IMR-90 (cell line): Measurements from ENCODE around the gene LRRC8C.

Experiments used
- BHLHE40 ChIP-seq: fragments of 150-350 bp; IDR thresholded peaks from 2 replicates; pipeline ENCODE4 v1.6.1; 2016; ENCODE audit warnings: mild to moderate bottlenecking, low read depth, low read length
- CEBPB ChIP-seq: IDR thresholded peaks from 2 replicates; pipeline ENCODE4 v1.6.1; 2012; ENCODE audit warnings: low read depth, low read length, improper control_type of control experiment
- MAZ ChIP-seq: IDR thresholded peaks from 2 replicates; pipeline ENCODE4 v1.6.1; 2012; ENCODE audit warnings: low read depth, mild to moderate bottlenecking, low read length, improper control_type of control experiment, moderate library complexity, borderline replicate concordance
- MXI1 ChIP-seq: IDR thresholded peaks from 2 replicates; pipeline ENCODE4 v1.6.1; 2012; ENCODE audit warnings: low read depth, mild to moderate bottlenecking, low read length, moderate library complexity, borderline replicate concordance
- POLR2A ChIP-seq: IDR thresholded peaks from 2 replicates; pipeline ENCODE4 v1.6.1; 2012; ENCODE audit warnings: mild to moderate bottlenecking, low read depth, low read length
- RAD21 ChIP-seq: IDR thresholded peaks from 2 replicates; pipeline ENCODE4 v1.6.1; 2012; ENCODE audit warnings: low read length, improper control_type of control experiment
- RFX5 ChIP-seq: IDR thresholded peaks from 2 replicates; pipeline ENCODE4 v1.8.0; 2012; ENCODE audit warnings: low read depth, mild to moderate bottlenecking, low read length, moderate library complexity
- SMC3 ChIP-seq: fragments of 150-350 bp; IDR thresholded peaks from 2 replicates; pipeline ENCODE4 v1.6.1; 2016; ENCODE audit warnings: low read depth, mild to moderate bottlenecking, antibody characterized with exemption, low read length, moderate library complexity
- TF ChIP-seq, protein P1 (sequence below): fragments of 150-350 bp; IDR thresholded peaks from 2 replicates; pipeline ENCODE4 v1.6.1; 2016; ENCODE audit warnings: low read depth, mild to moderate bottlenecking, low read length, moderate library complexity, borderline replicate concordance
- TF ChIP-seq, protein P2 (sequence below): conservative IDR thresholded peaks from 2 replicates; pipeline ENCODE4 v1.5.1; 2012; ENCODE audit warnings: mild to moderate bottlenecking, low read depth, low read length, improper control_type of control experiment
- TF ChIP-seq, protein P3 (sequence below): fragments of 150-350 bp; IDR thresholded peaks from 2 replicates; pipeline ENCODE4 v1.6.1; 2017; ENCODE audit warnings: mild to moderate bottlenecking, antibody characterized with exemption, low read length, low read depth

DNA sequence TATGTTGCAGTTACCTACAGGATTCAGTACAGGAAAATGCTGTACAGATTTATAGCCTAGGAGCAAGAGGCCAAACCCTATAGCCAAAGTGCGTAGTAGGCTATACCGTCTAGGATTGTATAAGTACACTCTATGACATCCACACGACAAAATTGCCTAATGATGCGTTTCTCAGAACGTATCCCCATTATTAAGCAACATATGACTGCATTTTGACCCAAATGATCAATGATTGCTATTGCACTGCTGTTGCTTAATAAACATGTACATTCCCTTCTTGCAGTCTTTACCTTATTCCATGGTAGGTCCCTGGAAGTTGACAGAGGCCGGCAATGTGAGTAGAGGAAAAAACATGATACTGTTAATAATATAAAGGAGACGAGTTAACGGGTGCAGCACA is 33.0 kb downstream of the LRRC8C start:
- TF ChIP-seq, protein P1, sequence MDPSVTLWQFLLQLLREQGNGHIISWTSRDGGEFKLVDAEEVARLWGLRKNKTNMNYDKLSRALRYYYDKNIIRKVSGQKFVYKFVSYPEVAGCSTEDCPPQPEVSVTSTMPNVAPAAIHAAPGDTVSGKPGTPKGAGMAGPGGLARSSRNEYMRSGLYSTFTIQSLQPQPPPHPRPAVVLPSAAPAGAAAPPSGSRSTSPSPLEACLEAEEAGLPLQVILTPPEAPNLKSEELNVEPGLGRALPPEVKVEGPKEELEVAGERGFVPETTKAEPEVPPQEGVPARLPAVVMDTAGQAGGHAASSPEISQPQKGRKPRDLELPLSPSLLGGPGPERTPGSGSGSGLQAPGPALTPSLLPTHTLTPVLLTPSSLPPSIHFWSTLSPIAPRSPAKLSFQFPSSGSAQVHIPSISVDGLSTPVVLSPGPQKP: no peak
- TF ChIP-seq, protein P2, sequence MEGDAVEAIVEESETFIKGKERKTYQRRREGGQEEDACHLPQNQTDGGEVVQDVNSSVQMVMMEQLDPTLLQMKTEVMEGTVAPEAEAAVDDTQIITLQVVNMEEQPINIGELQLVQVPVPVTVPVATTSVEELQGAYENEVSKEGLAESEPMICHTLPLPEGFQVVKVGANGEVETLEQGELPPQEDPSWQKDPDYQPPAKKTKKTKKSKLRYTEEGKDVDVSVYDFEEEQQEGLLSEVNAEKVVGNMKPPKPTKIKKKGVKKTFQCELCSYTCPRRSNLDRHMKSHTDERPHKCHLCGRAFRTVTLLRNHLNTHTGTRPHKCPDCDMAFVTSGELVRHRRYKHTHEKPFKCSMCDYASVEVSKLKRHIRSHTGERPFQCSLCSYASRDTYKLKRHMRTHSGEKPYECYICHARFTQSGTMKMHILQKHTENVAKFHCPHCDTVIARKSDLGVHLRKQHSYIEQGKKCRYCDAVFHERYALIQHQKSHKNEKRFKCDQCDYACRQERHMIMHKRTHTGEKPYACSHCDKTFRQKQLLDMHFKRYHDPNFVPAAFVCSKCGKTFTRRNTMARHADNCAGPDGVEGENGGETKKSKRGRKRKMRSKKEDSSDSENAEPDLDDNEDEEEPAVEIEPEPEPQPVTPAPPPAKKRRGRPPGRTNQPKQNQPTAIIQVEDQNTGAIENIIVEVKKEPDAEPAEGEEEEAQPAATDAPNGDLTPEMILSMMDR: no peak
- TF ChIP-seq POLR2A (no peak), RAD21 (no peak), MXI1 (no peak), SMC3 (no peak), BHLHE40 (no peak), RFX5 (no peak), MAZ (no peak), CEBPB (no peak)
- TF ChIP-seq, protein P3, sequence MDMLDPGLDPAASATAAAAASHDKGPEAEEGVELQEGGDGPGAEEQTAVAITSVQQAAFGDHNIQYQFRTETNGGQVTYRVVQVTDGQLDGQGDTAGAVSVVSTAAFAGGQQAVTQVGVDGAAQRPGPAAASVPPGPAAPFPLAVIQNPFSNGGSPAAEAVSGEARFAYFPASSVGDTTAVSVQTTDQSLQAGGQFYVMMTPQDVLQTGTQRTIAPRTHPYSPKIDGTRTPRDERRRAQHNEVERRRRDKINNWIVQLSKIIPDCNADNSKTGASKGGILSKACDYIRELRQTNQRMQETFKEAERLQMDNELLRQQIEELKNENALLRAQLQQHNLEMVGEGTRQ: no peak
